ENCODE results near the gene SHC2. TPM values are rescaled to one million over a fixed set of nuclear protein-coding genes. Genes with fewer than 3 reads are reported as not detected.
"Not testable (repeated sequence)": the region's sequence is repeated elsewhere in the genome, so short reads cannot be mapped to it uniquely, and the experiment has no call there.

SHC2 gene
- total RNA-seq, 1 experiment from 2014 or later: not detected

GRCh38 chr19:386189-386588 lies 74.6 kb downstream of the SHC2 start:
- DNase-seq; H3K9me2 ChIP-seq (replicated peaks; ENCODE audit: insufficient read depth, low read length); H3K36me3 ChIP-seq (ENCODE audit: insufficient read depth, low read length); H3K4me1 ChIP-seq (ENCODE audit: low read length); H3K9me3 ChIP-seq (ENCODE audit: low read length); H3K27ac ChIP-seq (ENCODE audit: low read length); H3K4me3 ChIP-seq (ENCODE audit: low read length); H3K4me2 ChIP-seq (ENCODE audit: low read depth, low read length, poor library complexity, severe bottlenecking); H3K9ac ChIP-seq (ENCODE audit: low read length); H3K27me3 ChIP-seq (ENCODE audit: low read length); H4K20me1 ChIP-seq (ENCODE audit: insufficient read depth, low read depth, low read length); H3K79me2 ChIP-seq (ENCODE audit: low read length); H2AFZ ChIP-seq (ENCODE audit: low read length): not testable (repeated sequence)

GRCh38 chr19:384799-385169 lies 76.0 kb downstream of the SHC2 start:
- Histone ChIP-seq H3K9ac (ENCODE audit: low read length) (no peak overlapping the region), H3K4me2 (ENCODE audit: low read depth, low read length, poor library complexity, severe bottlenecking) (no peak overlapping the region), H3K4me3 (ENCODE audit: low read length) (no peak overlapping the region), H3K4me1 (ENCODE audit: low read length) (peaks cover 4% of the 10 kb centered on the region; the same call in 1 of the 2 replicates), H3K27ac (ENCODE audit: low read length) (no peak overlapping the region), H3K9me2 (replicated peaks; ENCODE audit: insufficient read depth, low read length) (no peaks in the 10 kb centered on the region), H3K9me3 (ENCODE audit: low read length) (peaks cover 7% of the 10 kb centered on the region; the same call in 1 of the 2 replicates), H3K36me3 (ENCODE audit: insufficient read depth, low read length) (no peaks in the 10 kb centered on the region), H2AFZ (ENCODE audit: low read length) (no peak overlapping the region), H3K79me2 (ENCODE audit: low read length) (no peaks in the 10 kb centered on the region), H3K27me3 (ENCODE audit: low read length) (no peaks in the 10 kb centered on the region), H4K20me1 (ENCODE audit: insufficient read depth, low read depth, low read length) (no peaks in the 10 kb centered on the region)
- DNase-seq: no peak

- no peak overlapping the region for H3K4me3 ChIP-seq (ENCODE audit: low read length)
- no peak overlapping the region for H3K4me2 ChIP-seq (ENCODE audit: low read depth, low read length, poor library complexity, severe bottlenecking)
- H3K27me3 ChIP-seq (ENCODE audit: low read length): no peaks in the 10 kb centered on the region
- no peak for DNase-seq
- no peaks in the 10 kb centered on the region for H3K79me2 ChIP-seq (ENCODE audit: low read length)
- H4K20me1 ChIP-seq (ENCODE audit: insufficient read depth, low read depth, low read length): no peaks in the 10 kb centered on the region
- H3K9ac ChIP-seq (ENCODE audit: low read length): no peak overlapping the region
- H3K27ac ChIP-seq (ENCODE audit: low read length): no peak overlapping the region
- H3K4me1 ChIP-seq (ENCODE audit: low read length): peaks cover 4% of the 10 kb centered on the region; the same call in 1 of the 2 replicates
- no peak overlapping the region for H2AFZ ChIP-seq (ENCODE audit: low read length)
- H3K36me3 ChIP-seq (ENCODE audit: insufficient read depth, low read length): no peaks in the 10 kb centered on the region
- H3K9me2 ChIP-seq (replicated peaks; ENCODE audit: insufficient read depth, low read length): no peaks in the 10 kb centered on the region
- peaks cover 7% of the 10 kb centered on the region; the same call in 1 of the 2 replicates for H3K9me3 ChIP-seq (ENCODE audit: low read length)
These were observed 76.7 kb downstream of the SHC2 start for GRCh38 chr19:383922-384798.

DNA sequence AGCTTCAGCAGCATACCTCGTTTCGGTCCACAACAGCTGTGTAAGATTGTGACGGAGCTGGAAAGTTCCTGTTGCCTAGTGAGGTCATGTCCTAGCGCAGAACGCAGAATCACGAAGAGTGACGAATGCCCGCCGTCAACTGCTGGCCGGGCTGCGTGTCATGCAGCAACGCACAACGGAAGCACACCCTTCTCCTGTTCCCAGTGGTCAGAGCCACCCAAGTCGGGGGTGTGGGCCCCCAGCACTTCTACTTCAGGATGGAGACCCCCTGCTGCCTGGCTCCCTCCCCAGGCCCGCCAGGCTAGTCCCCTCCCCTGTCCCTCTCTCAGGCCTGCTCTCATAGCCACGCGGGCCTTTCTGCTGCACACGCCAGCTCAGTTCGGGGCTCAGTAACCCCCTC lies 77.8 kb downstream of the SHC2 start:
- Histone ChIP-seq H4K20me1 (ENCODE audit: insufficient read depth, low read depth, low read length) (no peaks in the 10 kb centered on the region), H3K4me3 (ENCODE audit: low read length) (no peak overlapping the region), H3K36me3 (ENCODE audit: insufficient read depth, low read length) (no peaks in the 10 kb centered on the region), H3K79me2 (ENCODE audit: low read length) (no peaks in the 10 kb centered on the region), H3K4me2 (ENCODE audit: low read depth, low read length, poor library complexity, severe bottlenecking) (no peak overlapping the region), H2AFZ (ENCODE audit: low read length) (no peak overlapping the region), H3K9me2 (replicated peaks; ENCODE audit: insufficient read depth, low read length) (no peaks in the 10 kb centered on the region), H3K27me3 (ENCODE audit: low read length) (no peaks in the 10 kb centered on the region), H3K9ac (ENCODE audit: low read length) (no peak overlapping the region), H3K27ac (ENCODE audit: low read length) (peak overlapping the region; percentile 15; the same call in 1 of the 2 replicates), H3K4me1 (ENCODE audit: low read length) (peaks cover 4% of the 10 kb centered on the region; the same call in 1 of the 2 replicates), H3K9me3 (ENCODE audit: low read length) (peaks cover 7% of the 10 kb centered on the region; the same call in 1 of the 2 replicates)
- no peak for DNase-seq

GRCh38 chr19:382578-382977 lies 78.3 kb downstream of the SHC2 start:
- not testable (repeated sequence) for H3K9me3 ChIP-seq (ENCODE audit: low read length); H3K9ac ChIP-seq (ENCODE audit: low read length); H2AFZ ChIP-seq (ENCODE audit: low read length); DNase-seq; H3K4me2 ChIP-seq (ENCODE audit: low read depth, low read length, poor library complexity, severe bottlenecking); H3K9me2 ChIP-seq (replicated peaks; ENCODE audit: insufficient read depth, low read length); H3K4me1 ChIP-seq (ENCODE audit: low read length); H3K36me3 ChIP-seq (ENCODE audit: insufficient read depth, low read length); H3K79me2 ChIP-seq (ENCODE audit: low read length); H3K4me3 ChIP-seq (ENCODE audit: low read length); H3K27me3 ChIP-seq (ENCODE audit: low read length); H4K20me1 ChIP-seq (ENCODE audit: insufficient read depth, low read depth, low read length)
- H3K27ac ChIP-seq (ENCODE audit: low read length): peak overlapping the region; percentile 15; the same call in 1 of the 2 replicates

- not testable (repeated sequence) for H3K27me3 ChIP-seq (ENCODE audit: low read length); H3K27ac ChIP-seq (ENCODE audit: low read length); DNase-seq; H3K79me2 ChIP-seq (ENCODE audit: low read length); H3K36me3 ChIP-seq (ENCODE audit: insufficient read depth, low read length); H3K4me3 ChIP-seq (ENCODE audit: low read length); H2AFZ ChIP-seq (ENCODE audit: low read length); H4K20me1 ChIP-seq (ENCODE audit: insufficient read depth, low read depth, low read length); H3K4me2 ChIP-seq (ENCODE audit: low read depth, low read length, poor library complexity, severe bottlenecking); H3K9ac ChIP-seq (ENCODE audit: low read length); H3K9me2 ChIP-seq (replicated peaks; ENCODE audit: insufficient read depth, low read length); H3K9me3 ChIP-seq (ENCODE audit: low read length); H3K4me1 ChIP-seq (ENCODE audit: low read length)
These were observed 78.9 kb downstream of the SHC2 start for GRCh38 chr19:381901-382300.

- H3K9me2 ChIP-seq (replicated peaks; ENCODE audit: insufficient read depth, low read length); H3K4me1 ChIP-seq (ENCODE audit: low read length); H3K4me3 ChIP-seq (ENCODE audit: low read length); H3K9ac ChIP-seq (ENCODE audit: low read length); H3K79me2 ChIP-seq (ENCODE audit: low read length); H3K4me2 ChIP-seq (ENCODE audit: low read depth, low read length, poor library complexity, severe bottlenecking); H4K20me1 ChIP-seq (ENCODE audit: insufficient read depth, low read depth, low read length); H3K36me3 ChIP-seq (ENCODE audit: insufficient read depth, low read length); H3K9me3 ChIP-seq (ENCODE audit: low read length); DNase-seq; H2AFZ ChIP-seq (ENCODE audit: low read length); H3K27ac ChIP-seq (ENCODE audit: low read length); H3K27me3 ChIP-seq (ENCODE audit: low read length): not testable (repeated sequence)
These were observed 80.1 kb downstream of the SHC2 start for GRCh38 chr19:380618-381219.

DNA sequence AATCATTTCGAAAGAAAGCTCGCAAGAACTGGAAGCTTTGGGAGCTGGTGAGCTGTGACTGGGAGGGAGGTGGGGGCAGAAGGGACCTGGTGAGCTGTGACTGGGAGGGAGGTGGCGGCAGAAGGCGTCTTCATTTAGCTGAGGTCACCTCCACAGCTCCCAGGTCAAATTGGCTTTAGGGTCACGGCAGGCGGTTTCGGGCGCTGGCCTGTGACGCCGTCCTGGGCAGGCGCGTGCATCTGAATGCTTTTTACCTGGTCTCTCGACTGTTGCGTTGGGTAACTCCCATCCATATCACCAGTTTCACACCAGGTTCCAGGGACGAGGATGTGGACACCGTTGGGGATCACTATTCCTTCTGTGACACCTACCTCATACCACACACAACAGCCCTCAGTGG lies 81.0 kb downstream of the SHC2 start:
- H2AFZ ChIP-seq (ENCODE audit: low read length): no peak overlapping the region
- H3K4me1 ChIP-seq (ENCODE audit: low read length): peaks cover 4% of the 10 kb centered on the region; the same call in 1 of the 2 replicates
- no peak for DNase-seq
- H3K4me2 ChIP-seq (ENCODE audit: low read depth, low read length, poor library complexity, severe bottlenecking): no peak overlapping the region
- no peaks in the 10 kb centered on the region for H4K20me1 ChIP-seq (ENCODE audit: insufficient read depth, low read depth, low read length)
- no peak overlapping the region for H3K9ac ChIP-seq (ENCODE audit: low read length)
- H3K4me3 ChIP-seq (ENCODE audit: low read length): no peak overlapping the region
- no peaks in the 10 kb centered on the region for H3K9me2 ChIP-seq (replicated peaks; ENCODE audit: insufficient read depth, low read length)
- no peaks in the 10 kb centered on the region for H3K36me3 ChIP-seq (ENCODE audit: insufficient read depth, low read length)
- no peaks in the 10 kb centered on the region for H3K27me3 ChIP-seq (ENCODE audit: low read length)
- peaks cover 7% of the 10 kb centered on the region; the same call in 1 of the 2 replicates for H3K9me3 ChIP-seq (ENCODE audit: low read length)
- H3K79me2 ChIP-seq (ENCODE audit: low read length): no peaks in the 10 kb centered on the region
- no peak overlapping the region for H3K27ac ChIP-seq (ENCODE audit: low read length)

Data from Karpas-422 (cell line).